NCI-H748 (cell line): ENCODE measurements around the gene RBP3.

Experiments used
- DNase-seq: peaks from one replicate; lab custom pipeline; 2025; ENCODE audit not compliant: unreplicated experiment; lab: John Stamatoyannopoulos, UW

RBP3 gene

DNA sequence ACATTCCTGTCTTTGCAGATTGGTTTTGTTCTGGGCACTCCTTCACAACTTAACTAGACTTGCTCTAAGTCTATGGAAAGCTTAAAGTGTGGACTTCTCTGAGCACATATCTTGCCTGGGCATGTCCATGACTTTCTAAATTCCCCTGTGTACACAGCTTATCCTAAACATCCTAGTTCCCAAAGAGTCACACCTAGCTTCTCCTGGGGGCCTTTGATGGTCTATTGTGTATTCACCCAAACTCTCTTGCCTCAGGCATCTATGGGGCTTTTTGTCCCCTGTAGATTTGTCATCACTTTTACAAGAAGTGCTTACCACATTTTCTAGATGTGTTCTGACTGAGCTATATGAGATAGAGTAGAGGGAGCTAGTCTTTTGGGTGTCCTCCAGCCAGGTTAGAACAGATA lies 48.2 kb downstream of the RBP3 start:
- DNase-seq = no peak

- no peak for DNase-seq
These were observed 49.1 kb downstream of the RBP3 start for GRCh38 chr10:47397256-47397655.

DNA sequence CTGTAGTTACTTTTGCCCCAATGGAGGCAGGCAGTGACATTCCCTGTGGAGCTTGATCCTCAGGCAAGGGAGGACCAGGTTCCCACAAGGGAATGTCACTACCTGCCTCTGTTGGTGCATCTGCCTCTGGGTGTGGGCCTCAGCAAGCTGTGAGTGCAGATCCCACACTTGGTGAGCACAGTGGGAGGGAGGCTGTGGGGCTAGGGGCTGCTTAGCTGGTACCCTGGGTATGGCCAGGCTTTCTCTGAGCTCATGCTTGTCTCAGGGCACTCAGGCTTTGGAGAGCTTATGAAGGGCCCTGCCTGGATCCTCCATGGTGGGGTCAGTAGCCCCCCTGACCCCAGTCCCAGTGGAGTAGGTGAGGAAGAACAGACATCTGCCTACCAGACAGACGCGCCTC lies 52.1 kb downstream of the RBP3 start:
- DNase-seq = no peak

DNA sequence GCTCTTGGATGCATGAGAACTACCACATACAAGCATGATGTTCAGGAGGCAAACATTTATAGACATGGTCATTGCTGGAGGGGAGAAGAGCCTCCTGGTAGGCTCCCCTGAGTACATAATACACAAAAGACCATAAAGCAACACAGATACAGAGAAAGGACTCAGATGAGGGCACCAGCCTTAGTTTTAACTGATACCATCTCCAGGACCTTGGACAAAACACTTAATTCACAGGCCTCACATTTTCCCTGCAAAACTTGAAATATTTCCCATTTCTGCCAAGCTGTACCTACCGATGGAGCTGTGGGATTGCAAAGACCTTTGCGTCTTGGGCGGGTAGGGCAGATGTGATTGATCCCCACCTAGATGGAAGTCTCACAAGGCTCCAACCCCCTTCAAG lies 52.6 kb downstream of the RBP3 start:
- no peak for DNase-seq

GRCh38 chr10:47401210-47401609 lies 53.0 kb downstream of the RBP3 start:
- no peak for DNase-seq

GRCh38 chr10:47401874-47402640 lies 53.9 kb downstream of the RBP3 start:
- no peak for DNase-seq

- no peak for DNase-seq
These were observed 54.6 kb downstream of the RBP3 start for GRCh38 chr10:47402641-47403301.

- no peak for DNase-seq
These were observed 55.5 kb downstream of the RBP3 start for GRCh38 chr10:47403446-47404318.

DNA sequence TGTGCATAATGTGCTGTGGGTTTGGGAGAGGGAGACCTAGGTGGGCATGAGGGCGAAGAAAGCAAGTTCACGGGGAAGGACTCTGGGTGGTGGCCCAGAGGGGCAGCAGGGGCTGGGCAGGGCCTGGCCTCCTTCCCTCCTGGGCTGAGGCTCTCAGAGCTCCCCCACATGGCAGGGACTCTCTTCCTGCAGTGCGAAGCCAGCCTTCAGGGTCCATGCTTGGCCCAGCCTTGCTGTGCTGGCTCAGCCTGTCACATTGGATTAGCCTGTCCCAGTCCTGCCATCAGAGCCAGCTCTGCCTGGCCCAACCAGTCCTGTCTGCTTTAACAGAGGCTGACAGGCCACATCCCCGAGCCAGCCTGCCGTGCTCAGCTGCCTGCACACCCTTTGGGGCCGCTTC lies 56.3 kb downstream of the RBP3 start:
- DNase-seq = no peak

- no peak for DNase-seq
These were observed 56.8 kb downstream of the RBP3 start for GRCh38 chr10:47404937-47405336.

DNA sequence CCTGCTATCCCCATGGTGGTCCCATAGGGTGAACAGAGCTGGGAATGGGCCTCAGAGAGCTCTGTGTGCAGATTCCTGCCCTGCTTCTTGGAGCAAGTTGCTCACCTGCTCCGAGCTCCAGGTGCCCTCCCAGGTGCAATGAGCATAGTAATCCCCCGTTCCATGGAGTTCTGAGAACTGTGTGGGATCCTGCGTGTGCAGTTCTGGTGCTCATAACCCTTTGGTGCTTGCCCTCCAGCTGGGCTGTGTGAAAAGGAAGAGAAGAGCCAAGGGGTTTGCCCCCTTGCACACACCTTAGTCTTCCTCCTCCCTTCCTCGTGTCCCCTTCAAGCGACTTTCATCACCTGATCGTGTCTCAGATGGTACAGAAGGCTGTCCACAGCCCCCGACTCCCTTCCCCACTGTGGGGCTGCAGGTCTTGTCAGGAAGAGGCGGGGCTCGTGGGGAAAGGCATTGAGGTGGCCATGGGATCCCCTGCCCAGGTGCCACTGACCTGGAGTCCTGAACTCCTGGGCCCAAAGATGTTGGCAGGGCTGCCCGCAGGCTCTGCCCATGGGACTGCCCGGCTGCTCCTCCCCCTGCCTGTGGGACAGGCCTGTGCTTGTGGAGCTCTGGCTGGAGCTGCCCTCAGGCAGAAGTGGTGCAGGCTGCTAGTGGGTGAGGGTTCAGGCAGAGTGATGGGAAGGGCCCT lies 57.8 kb downstream of the RBP3 start:
- no peak for DNase-seq

GRCh38 chr10:47406548-47406869 lies 58.3 kb downstream of the RBP3 start:
- no peak for DNase-seq

GRCh38 chr10:47406870-47407691 lies 58.9 kb downstream of the RBP3 start:
- peak; percentile 1 for DNase-seq
